GM18520 (cell line): Measurements from ENCODE around the gene TMEM181.
"Not testable (repeated sequence)": the region's sequence is repeated elsewhere in the genome, so short reads cannot be mapped to it uniquely, and the experiment has no call there.

Experiments used
- ATAC-seq: cut with Tn5 transposase; IDR thresholded peaks from one replicate; pipeline ENCODE4 v1.9.1; 2021; ENCODE audit not compliant: unreplicated experiment

Gene TMEM181

DNA sequence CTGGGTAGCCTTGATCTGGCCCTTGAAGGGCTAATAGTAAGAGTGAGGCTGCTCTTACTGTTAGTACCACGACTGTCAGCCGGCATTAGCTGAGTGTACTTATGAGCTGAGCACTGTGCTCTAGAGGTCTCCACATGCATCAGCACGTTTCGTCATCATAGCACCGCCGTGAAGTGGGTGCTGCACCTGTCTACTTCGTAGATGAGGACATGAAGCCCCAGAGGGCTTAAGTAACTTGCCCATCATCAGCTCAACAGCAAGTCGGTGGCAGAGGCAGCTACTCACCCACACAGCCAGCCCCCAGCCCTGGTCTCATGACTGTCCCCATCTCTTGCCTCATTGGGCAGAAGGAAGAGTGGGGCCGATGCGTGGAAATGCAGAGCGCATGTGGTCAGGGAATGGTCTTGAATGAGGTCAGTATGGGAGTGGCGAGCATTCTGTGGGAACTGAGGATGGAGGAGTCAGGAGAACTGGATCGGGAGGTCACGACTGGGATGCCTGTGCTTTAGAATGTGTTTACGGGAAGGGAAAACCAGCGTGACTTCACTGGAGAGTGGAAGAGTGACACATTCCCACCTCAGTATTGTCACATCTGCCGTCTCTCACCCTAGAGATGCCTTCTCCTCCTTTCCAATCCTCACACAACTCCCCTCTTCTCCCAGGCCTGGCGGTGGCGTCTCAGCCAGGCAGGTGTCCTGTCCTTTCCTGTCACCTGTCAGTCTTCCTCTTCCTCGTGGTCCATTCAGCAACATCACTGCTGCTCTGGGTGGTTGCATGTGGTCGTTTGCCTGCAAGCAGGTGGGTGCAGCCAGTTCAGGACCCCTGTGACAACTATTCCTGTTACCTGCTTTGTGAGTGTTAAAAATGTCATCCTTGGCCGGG is 95.9 kb downstream of the TMEM181 start:
- no peak for ATAC-seq

DNA sequence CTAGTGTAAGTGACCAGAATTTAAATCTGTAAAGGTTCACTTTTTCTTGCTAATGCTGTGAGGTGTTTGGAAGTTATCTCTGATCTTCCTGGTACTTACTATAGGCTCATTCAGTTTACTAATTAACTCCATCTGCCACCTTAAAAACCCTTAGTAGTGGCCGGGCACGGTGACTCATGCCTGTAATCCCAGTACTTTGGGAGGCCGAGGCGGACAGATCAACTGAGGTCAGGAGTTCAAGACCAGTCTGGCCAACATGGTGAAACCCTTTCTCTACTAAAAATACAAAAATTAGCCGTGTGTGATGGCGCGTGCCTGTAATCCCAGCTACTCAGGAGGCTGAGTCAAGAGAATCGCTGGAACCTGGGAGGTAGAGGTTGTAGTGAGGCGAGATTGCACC is 97.1 kb downstream of the TMEM181 start:
- ATAC-seq, result not testable (repeated sequence)

DNA sequence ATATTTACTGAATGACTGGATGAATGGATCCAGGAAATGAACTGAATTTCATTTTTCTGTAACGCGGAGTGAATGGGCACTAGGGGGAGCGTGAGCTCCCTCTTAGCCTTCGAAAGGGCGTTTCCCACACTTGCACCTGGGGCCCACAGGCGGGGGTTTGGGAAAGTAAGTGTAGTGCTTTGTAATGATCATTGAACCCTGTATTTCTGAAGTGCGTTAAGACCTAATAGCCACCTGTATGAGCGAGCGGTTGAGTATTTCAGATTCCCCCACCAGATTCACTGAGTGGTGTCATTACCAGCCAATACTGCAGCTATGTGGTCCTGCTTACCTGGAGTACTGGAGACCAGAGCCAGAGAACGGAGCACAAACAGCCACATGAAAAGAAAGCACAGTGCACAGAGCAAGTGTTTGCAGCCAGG is 100.5 kb downstream of the TMEM181 start:
- no peak for ATAC-seq

DNA sequence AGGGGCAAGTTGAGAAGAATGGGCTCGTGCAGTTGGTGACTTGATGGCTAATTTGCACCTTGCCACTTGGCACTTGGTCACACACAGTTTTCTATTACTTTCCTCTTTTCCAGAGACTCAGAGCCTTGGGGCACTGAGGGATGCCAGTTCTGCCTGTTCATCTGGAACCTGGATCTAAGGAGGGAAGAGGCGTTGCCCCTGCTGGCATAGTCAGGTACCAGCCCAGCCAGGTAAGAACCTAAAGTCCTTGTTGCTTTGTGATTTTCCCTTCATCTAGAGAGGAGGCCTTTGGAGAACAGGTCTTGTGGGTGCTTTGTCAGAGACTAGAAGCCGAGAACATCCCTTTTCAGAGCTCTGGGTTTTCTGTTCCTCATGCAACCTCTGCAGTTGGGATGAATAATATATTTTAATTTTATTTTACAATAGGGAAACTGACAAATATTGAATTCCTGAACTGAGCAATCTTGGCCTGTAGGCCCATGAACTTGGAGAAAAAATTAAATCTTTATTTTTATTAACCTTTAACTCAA is 101.3 kb downstream of the TMEM181 start:
- ATAC-seq, result no peak

DNA sequence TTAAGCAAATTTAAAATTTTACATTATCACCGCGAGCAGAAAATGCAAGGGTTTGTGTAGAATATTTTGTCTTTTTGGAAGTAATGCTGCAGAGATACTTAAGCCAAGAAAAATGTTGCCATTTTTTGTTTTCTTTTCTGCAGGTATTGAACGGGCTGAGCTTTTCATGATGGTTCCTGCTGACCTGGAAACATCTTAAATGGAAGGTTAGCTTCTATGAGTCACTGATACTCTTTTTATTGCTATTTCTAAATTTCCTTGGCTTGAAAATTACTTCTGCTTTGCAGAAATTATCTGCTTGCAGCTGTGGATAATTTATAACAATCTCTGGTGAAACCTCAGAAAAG is 102.7 kb downstream of the TMEM181 start:
- ATAC-seq, result no peak

DNA sequence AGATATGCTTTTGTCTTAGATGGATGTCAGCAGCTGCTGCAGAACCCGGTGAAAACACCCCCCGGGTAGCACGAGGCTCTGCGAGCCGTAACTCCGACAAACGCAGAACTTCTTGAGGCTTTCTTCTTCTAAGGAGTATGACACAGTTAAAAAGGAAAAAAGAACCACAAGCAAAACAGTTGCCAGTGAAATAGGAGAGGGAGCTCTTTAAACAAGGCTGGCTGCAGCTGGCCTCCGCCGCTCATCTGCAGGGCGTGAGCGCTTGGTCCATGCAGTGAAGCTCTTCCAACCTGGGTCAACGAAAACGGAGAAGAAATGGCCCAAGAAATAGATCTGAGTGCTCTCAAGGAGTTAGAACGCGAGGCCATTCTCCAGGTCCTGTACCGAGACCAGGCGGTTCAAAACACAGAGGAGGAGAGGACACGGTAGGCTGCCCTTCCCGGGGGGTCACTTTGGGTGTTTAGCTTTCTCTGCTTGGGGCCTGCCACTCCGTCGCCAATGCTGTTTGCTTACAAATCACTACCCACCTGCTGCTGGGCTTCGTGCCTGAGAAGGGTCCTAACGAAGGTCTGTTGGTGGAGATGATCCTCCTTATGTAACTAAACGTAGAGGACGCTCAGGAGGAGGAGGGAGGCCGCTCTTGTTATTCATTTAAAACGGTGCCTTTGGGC is 103.2 kb downstream of the TMEM181 start:
- no peak for ATAC-seq

DNA sequence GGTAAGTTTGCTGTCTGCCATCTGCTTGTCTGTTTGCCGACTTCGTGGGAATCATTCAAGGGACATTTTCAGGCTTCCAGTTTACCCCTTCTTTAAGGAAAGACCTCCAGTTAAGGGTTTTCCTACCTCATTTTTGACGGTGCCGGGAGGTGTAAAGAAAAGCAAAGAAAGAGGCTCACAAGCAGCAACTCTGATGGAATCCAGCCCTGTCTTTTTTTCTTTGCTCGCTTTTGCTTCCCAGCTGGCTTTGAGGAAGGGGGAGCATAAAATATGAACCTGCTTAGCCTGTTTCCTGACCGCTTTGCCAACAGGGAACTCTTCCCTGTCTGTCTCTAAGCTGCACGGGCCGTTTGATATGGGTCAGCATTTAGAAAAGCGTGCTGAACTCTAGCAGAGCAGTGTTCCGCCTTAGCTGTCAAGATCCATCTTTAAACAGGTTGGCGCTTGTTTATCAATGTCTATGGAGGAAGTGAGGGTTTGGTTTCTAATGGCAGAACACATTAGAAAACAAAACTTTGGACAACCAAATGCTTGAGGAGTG is 103.8 kb downstream of the TMEM181 start:
- no peak for ATAC-seq

DNA sequence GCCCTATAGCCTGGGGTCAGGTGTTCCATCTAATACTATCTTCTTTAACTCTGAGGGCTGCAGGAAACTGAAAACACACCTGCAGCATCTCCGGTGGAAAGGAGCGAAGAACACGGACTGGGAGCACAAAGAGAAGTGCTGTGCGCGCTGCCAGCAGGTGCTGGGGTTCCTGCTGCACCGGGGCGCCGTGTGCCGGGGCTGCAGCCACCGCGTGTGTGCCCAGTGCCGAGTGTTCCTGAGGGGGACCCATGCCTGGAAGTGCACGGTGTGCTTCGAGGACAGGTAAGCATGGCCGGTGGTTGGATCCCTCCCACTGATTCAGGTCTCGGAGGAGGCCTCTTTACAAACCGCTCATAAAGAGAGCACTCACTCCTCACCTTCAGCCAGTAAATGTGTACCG is 105.4 kb downstream of the TMEM181 start:
- ATAC-seq, result no peak

DNA sequence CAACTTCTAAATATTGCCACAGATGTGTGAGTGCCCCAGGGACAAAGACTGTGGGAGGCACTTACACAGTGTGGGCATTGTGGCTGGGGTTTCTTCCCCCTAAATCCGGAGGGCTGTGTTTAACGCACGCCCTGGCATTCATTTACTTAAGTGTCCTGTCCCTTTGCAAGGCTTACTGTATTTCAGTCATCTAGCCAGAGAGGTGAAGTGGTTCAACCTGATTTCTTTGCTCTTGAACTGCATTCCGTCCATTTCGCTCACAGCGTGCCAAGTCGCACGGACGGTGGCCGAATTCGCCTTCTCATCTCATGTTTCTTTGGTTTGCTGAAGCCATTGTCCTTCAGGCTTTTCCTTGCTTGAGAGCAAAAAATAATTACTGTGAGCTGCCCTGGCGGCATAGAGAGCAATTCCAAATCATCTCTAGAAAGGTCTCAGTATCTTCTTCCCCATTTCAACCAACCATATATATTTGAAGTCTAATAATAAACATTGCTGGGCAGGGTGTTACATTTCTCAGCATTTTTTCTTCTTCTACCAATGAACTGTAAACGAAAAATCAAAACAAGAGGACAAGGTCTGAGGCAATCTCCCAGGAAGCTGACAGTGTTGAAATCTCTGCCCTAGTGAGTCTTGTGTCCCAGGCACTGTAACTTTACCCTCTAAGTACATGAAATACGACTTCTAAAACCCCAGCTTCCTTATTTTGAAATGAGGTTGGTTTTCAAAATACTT is 106.9 kb downstream of the TMEM181 start:
- ATAC-seq, result no peak

DNA sequence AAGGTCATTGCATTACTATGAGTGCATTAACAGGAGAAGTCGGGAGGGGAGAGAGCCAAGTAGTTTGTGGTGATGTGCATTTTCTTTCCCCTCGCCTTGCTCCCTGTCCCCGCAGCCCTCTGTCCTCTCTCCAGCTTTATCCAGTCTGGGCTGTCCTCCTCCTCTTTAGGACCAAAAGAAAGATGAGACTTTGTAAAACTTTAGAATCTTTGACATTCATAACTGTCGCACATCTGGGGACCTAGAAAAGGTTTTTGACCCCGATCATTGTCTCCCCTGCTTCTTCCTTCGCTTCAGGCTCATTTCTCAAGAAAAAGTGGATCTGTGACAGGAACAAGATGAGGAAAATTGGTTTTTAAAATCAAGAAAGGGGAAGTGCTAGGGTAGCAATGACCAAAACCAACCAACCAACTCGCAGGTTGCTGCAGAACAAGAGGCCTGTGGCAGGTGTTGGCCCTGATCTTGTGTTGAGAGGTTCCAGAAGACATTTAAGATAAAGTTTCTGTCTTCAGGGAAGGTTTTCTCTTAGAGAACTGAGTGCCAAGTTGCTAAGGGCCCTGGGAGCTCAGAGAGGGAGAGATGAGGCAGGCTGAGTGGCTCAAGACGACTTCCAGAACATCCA is 107.6 kb downstream of the TMEM181 start:
- no peak for ATAC-seq

DNA sequence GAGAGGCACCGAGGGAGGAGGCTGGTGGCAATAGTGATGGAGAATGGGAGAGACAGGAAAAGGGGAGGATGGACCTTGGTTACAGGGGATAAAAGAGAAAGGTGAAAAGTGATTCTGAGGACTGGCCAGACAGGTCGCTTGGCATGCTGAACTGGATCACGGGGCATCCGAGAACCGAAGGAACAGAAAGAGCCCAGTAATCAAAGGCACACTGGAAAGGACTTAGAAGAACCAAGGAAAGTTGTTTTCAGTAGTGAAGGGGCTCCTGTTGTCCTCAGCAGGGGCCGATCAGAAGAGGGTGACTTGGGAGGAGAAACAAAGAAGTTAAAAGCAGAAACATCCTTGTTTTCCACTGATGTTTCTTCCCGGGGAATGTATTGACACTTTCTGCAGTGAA is 108.8 kb downstream of the TMEM181 start:
- no peak for ATAC-seq

DNA sequence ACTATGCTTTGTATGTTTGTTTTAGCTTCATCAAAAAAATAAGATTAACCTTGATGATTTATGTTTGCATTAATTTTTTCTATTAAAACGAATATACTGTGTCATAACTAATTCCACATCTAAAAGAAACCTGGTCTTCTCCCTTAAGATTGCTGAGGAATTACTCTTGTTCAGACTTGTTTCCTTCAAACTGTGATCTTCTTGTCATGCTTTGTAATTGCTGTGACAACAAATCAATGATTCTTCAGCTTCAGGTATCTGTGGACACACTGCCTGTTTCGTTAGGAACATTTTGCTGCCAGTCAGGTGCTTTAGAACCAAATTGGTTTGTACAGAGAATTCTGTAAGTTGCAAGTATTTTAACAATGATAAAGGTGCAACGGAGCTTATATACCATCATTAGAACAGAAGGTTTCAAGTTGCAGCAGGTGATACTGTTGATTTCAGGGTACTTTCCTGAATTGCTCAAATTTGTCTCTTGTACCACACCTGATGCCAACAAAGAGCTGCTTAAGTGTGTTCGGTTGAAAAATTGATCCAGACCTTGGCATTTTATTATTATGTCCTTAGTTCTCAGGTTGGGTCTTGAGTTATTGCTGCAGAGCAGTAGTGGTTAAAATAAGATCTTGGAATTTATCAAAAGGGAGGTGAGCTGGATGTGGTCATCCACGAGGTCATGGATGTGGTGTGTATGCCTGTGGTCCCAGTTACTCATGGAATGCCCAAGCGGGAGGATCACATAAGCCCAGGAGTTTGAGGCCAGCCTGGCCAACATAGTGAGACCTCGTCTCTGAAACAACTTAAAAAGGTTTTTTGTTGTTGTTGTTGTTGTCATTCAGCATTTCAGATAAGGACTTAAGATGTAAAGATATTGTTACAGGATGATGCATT is 109.5 kb downstream of the TMEM181 start:
- ATAC-seq, result no peak

DNA sequence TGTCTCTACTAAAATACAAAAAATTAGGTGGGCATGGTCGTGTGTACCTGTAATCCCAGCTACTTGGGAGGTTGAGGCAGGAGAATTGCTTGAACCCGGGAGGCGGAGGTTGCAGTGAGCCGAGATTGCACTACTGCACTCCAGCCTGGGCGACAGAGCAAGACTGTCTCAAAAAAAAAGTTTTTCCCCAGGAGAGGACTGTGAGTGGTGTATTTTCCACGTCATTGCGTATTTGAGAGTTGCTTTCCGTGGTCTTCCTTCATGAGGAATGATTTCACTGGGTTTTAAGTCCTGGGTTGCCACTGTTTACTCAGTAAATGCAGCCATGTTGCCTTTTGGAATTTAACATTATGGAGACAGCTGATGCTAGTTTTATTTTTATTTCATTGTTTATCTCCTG is 112.2 kb downstream of the TMEM181 start:
- ATAC-seq, result not testable (repeated sequence)

DNA sequence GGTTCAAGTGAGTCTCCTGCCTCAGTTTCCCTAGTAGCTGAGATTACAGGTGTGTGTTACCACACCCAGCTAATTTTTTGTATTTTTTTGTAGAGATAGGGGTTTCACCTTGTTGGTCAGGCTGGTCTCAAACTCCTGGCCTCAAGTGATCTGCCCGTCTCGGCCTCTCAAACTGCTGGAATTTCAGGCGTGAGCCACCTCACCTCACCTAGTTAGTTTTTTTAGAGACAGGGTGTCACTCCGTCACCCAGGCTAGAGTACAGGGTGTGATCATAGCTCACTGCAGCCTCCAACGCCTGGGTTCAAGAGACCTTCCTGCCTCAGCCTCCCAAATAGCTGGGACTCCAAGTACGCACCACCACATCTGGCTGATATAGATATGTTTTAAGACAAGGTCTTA is 112.8 kb downstream of the TMEM181 start:
- no peak for ATAC-seq

DNA sequence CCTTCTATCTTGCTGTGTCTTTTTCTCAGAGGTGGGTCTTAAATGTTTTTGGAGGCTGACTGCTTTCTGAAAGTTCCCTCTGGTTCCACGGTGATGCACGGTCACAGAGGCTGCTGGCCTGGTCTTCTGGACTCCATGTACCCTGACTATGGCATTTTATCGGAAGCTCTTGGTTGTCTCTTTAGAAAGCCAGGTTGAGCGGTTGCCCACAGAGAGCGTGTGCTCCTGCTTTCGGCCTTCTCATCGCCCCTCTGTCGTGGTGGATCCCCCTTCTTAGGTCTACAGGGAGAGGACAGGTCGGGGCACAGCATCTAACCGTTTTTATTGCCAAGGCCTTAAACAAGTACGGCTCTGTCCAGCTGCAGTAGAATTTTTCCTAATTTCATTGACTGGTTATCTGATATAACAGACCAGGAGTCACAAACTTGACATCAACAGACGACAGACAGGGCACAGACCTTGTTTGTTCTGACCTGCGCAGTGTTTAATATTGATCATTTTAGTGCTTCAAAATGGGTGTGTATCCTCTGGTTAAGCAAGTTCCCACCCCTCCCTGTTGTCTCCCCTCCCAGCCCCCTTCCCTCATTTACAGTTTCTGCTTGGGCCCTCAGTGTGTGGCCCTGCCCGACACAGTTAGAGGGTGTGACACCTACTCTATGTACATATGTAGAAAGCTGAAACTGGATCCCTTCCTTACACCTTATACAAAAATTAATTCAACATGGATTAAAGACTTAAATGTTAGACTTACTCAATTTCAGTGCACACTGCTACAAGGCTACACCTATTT is 114.6 kb downstream of the TMEM181 start:
- no peak for ATAC-seq

DNA sequence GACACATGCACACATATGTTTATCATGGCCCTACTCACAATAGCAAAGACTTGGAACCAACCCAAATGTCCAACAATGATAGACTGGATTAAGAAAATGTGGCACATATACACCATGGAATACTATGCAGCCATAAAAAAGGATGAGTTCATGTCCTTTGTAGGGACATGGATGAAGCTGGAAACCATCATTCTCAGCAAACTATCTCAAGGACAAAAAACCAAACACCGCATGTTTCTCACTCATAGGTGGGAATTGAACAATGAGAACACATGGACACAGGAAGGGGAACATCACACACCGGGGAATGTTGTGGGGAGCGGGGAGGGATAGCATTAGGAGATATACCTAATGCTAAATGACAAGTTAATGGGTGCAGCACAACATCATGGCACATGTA is 117.2 kb downstream of the TMEM181 start:
- not testable (repeated sequence) for ATAC-seq

DNA sequence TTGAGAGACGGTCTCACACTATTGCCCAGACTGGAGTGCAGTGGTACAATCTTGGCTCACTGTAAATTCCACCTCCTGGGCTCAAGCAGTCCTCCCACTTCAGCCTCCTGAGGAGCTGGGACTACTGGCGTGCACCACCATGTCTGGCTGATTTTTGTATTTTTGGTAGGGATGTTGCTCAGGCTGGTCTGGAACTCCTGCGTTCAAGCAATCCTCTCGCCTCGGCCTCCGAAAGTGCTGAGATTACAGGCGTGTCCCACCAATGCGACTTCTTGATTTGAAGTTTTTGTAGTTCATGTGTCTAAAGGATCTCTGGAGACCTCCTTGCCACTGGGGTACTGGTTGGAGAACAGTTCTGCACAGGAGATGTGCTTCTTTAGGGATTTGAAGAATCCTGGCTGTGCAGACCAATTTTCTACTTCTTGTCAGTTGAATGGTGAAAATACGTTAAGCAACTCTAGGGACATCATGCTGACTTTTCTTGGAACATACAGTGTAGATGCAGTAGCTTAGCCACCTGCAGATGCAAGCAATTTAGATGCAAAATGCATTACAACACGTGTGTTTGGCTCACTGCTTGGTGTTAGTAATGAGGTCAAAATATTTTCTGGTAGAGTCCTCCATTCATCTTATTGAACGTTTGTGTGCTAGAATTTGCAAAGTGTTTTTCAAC is 118.2 kb downstream of the TMEM181 start:
- ATAC-seq, result no peak

DNA sequence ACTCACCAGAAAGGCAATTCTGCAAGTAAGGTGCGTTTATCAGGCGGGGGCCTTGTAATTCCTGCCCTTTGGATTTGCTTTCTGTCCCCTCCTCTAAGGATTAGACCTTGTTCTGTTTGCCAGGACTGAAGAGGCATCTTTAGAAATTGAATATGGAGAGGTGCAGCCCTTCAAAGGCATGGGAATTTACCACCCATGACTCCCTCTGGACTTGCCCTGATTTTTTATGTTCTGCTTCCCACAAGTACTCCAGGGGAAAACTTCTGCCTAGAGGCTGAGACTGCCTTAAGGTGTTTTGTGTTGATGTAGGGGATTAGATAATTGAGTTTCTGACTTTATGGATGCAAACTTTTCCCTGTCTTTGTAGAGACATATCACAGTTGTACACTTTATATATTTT is 120.1 kb downstream of the TMEM181 start:
- ATAC-seq, result no peak

DNA sequence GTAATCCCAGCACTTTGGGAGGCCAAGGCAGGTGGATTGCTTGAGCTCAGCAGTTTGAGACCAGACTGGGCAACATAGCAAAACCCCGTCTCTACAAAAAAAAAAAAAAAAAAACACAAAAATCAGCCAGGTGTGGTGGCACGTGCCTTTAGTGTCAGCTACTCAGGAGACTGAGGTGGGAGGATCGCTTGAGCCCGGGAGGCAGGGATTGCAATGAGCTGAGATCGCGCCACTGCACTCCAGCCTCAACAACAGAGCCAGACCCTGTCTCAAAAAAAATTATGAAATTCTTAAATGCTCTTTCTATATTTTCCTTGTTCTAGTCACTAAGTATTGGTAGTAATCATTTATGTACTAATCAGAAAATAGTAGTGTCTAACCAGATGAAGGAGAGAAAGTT is 120.6 kb downstream of the TMEM181 start:
- no peak for ATAC-seq
